GM18498 (cell line): ENCODE measurements around the gene MMP24OS.
"Not testable (repeated sequence)": the region's sequence is repeated elsewhere in the genome, so short reads cannot be mapped to it uniquely, and the experiment has no call there.

Source experiments
- ATAC-seq: cut with Tn5 transposase; IDR thresholded peaks from one replicate; pipeline ENCODE4 v1.9.1; 2021; ENCODE audit warnings: mild to moderate bottlenecking, moderate library complexity; ENCODE audit not compliant: unreplicated experiment

Gene MMP24OS

DNA sequence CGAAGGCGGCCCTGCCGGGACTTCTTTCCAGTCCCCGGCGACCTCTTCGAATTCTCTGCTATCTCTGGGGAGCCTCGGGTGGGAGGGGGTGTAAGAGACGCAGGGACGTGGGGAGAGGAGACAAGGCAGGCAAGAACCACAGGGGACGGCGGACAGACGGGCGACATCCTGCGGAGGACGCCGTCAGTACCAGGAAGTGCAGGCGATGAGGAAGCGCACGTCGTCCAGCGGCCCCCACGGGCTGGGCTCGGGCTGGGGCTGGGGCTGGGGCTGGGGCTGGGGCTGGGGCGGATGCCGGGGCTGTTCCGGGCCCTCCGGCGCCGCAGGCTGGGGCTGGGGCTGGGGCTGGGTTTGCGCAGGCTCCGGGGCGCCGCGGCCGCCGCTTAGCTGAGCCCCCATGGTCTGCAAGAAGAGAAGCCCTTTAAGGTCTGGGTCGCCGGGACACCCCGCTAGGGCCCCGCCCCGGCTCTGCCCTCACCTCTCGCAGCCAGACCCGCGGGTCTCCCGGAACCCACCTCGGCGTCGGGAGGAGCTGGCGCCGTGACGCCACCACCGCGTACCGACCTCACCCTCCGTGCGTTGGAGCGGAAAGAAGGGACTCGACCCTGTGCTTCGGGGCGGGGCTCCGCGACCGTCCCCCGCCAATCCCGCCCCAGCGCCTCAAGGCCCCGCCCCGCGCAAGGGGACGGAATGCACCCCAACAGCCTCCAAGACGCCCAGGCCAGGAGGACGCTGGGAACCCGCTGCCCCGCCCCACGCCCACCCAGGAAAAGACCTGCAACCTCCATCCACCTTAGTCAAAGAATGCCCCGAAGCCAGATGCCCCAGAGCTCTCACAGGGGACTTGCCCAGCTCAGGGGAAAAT, at the start of gene MMP24OS:
Gene MMP24OS (minus strand): TSS at position 592 of the 865 bp plus-strand sequence. CDS start 193 bp downstream, at position 399.
- ATAC-seq, result peak; percentile 85

DNA sequence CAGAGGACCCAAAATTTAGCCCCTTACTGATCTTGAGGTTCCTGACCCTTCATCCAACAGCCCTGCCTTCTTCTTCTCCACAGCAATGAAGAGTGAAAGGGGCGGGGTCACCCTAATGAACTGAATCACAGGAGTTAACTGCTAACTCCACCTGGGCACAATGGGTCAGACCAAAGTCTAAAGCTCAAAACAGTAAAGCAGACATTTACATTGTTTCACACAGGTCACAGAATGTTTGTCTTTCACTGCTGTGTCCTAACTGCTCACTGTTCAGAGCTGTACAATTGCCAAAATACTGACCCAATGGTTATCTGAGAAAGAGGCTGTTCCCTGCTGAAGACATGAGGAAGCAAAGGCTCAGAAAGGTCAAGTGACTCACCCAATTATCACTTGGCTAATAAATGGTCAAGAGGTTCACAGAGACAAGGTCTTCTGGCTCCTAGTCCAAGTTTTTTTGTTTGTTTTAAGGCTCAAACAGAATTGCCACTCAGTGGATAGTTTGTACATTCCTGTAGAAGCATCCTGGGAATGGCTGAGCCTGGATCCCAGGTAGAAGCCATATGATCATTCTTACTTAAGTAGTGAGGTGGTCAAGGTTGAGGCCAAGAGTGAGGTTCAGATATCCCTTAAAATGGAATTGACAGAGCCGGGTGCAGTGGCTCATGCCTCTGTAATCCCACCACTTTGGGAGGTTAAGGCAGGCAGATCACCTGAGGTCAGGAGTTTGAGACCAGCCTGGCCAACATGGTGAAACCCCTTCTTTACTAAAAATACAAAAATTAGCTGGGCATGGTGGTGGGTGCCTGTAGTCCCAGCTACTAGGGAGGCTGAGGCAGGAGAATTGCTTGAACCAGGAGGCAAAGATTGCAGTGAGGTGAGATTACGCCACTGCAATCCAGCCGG, 49.4 kb upstream of the MMP24OS start:
- no peak for ATAC-seq

DNA sequence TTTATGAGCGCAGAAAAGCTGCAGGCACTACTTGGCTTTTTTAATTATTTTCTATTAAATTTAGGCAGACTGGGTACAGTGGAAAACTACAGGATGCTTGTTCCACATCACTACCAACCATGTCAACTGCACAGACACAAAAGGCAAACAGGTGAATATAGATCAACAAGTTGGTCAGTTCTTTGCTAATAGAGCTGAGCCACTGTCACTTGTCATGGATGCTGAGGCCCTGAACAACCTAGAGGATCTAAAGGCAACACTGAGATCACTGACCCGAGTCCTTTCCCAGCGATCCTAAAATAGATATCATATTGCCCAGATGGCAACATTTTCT, 48.8 kb upstream of the MMP24OS start:
- ATAC-seq, result no peak

DNA sequence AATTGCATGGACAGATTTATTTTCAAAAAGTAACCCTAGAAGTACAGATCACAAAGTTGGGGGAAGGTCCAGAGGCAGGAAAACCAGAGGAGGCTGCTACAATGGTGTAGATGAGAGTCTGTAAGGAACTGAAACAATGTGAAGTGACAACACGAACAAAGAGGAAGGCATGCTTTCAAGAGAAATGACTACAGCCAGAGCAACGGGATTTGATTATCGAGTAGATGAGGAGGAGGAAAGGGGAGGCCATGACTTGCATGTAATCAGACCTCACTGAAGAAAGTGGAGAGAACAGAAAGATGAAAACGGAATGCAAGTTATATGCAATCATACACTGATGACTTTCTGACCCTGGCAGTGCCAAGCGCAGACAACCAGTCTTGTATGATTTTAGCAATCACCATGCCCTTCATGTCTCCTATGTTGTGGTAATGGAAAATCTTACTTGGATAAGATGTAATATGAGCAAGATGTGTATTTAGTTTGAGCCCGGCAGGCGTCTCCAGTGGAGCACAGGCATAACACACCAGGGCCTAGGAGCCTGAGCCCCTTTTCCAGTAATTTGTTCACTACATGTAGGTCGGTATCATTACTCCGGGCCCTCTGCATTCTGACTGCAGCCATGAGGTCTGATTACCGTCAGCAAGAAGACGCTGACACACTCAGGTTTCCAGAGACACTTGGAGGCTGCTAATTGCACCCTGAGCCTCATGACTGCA, 48.3 kb upstream of the MMP24OS start:
- ATAC-seq, result no peak

DNA sequence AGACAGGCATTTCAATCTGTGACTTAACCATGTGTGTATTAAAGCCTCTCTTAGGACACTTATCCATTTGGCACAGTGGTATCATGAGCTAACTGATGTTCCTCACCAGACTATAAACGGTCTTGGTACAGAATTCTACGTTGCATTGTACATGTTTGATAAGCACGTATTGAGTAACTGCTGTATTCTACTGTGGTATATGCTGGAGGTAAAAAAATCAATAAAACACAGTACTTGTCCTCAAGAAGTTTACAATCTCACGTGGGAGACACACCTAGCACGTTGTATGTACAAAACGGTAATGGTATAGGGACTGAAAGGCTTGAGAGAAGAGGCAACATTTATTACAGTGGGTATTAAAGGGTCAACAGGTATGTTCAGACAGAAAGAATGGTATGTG, 47.5 kb upstream of the MMP24OS start:
- ATAC-seq, result no peak

DNA sequence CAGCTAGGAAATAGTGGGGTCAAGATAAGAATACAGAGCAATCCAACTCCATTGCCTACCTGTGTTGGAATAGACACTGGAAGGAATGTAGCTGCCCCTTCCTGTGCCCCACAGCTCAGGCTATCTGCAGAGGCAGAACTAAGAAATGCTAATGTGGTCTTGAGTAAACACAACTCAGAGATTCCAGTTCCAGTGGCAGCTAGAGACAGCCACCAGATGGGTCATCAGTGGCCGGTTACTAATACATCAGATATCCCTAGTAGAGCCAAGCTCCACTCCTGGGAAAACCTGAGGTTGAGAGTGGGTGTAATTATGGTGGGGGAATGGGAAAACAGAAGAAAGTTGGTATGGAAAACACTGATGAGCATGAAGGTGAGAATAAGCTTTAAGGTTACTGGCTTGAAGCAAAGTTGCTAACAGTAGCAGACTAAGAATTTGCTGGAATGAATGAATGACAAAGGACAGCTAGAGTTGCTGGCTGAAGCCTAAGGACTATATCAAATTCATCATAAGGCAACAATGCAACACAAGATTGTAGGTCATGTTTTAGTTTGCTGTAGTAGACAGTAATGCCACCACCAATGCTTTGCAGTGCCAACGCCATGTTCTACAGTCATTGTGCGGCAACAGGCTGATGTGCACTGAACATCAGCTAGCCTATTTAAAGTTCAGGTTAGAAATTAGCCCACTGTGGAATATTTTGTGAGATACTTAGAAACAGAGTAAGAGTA, 42.6 kb upstream of the MMP24OS start:
- ATAC-seq, result no peak

DNA sequence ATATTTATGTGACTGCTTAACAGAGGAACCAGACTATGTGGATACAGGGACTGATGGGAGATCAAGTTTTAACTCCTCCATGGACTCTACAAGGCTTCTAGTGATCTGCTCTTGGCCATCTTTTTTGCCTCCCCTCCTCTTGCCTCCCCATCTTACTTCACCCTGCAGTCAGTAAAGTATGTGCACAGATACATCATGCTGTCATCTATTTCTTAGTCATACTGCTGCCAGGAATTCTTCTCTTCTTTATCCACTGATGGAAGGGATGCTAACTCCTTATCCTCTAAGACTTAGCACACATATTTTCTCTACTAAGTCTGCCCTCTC, 41.9 kb upstream of the MMP24OS start:
- no peak for ATAC-seq

DNA sequence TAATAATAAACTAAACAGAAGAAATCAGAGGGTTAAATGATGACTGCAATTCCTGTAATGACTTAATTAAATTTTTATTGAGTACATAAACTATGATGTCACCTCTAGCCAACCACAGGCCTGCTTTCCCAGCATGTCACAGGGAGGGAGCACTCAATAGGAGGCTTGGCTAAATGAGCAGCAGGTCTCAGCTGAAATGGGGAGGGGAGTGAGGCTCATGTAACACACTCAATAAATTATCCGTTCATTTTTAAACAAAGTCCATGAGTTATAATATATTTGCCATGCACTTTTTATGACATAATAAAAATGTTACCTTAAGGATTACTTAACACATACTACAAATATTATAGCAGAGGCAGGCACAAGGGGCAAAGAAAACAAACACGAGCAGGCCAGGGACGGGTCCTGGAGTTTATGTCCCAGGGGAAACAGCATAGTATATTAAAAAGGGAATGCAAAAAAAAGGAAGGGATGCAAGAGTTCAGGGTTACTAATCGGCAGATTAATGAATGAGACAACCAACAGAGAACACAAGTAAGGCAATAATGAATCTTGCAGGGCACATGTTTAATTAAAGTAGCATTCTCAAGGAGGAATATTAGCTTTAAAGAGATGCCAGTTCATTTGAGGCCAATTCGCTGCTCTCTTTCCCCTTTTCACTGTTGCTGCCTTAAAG, 41.4 kb upstream of the MMP24OS start:
- ATAC-seq, result no peak

DNA sequence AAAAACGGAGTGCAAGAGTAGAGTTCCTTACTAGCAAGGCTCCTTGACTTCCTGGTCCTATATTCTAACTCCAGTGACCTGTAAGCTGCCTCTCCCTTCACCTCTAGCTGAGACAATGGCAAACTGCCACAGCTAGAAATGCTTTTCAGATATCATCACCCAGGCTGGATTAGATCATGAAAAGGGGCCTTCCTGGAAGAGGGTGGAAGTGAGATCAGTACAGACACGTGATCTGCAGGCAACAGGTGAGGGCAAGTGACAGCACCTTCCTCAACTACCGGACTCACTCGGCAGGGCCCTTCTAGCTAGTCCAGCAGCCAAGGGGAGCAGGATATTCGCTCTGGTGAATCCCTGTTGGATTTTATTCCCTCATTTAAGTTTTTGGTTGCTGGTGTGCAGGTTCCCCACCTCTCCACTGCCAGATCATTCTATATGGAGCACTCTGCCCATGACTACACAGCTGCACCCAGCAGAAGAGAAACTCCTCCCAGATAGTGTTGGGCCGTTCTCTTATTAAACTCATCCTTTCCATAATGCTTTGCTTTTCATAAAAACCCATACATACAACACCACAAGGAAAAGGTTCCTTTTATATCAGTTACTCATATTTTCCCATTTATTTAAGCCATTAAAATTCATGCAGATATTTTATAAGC, 40.7 kb upstream of the MMP24OS start:
- ATAC-seq, result no peak

DNA sequence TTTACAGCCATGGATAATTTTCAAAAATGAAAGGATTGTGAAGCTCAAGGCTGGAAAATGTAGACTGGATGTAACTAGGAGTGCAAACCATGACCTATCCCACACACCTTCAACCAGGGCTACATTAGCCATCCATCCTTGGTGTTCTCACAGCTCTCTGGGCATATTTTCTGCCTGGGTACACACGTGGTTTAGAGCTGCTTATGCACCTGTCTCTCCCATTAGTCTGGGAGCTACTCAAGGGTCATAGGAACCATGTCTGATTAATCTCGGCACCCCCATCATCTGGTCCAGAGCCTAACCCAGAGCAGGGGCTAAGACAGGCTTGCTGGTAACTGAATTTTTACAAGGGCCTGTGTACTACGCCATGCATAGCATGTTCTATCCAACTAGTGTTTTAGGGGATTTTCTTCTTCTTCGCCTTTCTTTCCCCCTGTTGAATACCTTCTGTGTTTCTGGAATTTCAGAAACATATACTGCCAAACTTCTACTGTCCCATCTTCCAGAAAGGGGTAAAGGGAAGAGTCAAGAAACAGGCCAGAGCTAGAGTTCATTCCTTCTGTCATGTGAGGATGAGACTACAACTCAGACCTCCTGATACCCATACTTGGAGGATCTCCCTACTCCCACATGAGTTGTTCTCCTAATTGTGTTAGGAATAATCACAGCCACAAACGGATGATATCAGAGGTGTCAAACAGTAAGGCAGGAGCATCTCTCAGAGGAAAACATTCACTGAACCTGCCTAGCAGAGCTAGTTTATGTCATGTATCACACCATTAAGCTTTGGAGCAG, 39.7 kb upstream of the MMP24OS start:
- no peak for ATAC-seq

DNA sequence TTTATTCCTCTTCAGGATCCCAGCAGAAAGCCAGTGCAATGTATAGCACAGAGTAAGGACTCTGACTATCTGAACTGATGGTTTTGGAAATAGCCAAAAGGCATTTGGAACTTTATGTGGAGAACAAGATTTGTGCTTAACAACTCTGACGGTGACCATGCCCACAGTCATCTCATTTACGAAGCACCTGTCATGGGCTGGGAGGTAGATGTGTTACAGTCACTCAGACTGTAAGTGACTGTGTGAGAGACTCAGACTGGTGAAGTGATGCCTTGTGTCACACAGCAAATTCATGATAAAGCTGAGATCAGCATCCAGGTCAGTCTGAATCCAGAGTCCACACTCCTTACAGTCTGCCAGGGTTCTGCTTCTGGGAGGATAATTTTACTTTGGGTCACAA, 38.2 kb upstream of the MMP24OS start:
- ATAC-seq, result no peak

DNA sequence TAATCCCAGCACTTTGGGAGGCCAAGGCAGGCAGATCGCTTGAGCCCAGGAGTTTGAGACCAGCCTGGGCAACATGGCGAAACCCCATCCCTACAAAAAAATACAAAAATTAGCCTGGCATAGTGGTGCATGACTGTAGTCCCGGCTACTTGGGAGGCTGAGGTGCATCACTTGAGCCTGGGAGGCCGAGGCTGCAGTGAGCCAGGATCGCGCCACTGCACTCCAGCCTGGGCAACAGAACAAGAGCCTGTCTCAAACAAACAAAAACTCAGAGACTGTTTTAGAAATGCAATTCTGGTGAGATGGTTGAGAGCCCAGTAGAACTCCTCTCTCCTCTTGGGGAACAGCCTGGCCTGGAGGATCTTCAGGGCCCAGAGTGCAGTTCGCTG, 37.7 kb upstream of the MMP24OS start:
- not testable (repeated sequence) for ATAC-seq

DNA sequence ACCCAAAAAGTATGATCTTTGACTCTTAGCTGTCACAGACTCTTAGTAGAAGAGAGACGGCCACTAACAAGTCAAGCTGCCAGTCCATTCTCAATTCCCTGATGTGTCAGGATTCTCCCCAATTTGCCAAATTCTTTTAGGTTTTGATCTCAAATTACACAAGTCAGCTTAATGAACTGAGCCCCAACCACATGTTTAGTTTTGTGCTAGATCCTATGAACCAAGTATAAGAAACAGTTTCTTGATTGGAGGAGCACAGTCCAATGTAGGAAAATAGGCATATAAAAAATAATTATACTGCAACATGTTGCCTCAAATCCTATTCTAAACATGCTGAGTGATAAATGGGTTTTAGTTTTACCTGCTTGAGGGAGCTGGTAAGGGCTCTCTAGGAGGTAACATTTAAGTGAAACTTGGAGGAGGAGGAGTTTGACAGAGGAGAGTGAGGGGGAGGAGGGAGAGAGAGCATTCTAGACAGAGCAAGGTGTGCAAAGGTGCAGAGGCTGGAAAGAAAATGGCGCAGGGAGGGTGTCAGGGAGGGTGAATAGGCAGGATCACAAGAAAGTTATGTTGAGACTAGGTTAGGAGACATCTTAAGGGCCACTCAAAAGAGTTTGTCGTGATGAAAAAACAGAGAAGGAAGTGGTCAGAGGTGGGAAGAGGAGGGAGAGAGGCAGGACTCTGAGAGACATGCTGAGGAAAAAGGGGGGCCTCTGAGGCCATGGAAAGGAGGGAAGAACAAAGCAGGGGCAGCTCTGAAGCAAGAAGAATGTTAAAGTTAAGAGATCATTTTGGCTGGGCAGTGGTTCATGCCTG, 37.1 kb upstream of the MMP24OS start:
- no peak for ATAC-seq

DNA sequence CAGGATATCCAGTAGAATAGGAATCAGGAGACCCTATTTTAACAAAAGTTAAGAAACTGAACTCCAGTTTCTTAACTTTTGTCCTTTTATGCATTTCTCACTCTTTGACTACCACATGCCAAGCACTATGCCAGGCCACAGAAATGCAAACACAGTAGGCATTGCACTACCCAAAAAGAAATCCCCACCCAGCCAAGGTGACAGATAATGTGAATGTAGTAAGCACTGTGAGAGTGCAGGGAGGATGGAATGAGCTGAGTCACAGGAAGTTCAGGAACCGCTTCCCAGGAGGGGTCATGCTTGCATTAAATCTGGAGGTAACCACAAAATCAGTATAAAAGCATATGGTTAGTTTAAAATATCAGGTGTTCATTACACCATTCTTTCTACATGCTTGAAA, 34.4 kb upstream of the MMP24OS start:
- ATAC-seq, result no peak

DNA sequence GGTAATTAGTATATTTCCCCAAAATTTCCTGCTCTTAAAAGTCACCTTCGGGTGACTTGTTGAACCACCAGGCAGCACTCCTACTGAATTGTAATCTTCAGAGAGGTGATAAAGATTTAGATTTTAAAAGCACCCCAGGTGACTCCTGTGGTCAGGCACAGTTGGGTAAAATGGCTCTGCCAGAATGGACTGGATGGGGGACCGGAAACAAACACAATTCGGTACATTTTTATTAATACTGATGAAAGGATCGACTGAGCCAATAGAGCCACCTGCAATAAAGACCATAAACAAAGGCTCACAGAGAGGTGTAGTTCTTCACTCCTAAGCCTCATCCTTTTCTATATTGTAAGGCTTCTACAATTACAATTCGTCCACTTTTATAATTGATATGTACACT, 33.9 kb upstream of the MMP24OS start:
- no peak for ATAC-seq

DNA sequence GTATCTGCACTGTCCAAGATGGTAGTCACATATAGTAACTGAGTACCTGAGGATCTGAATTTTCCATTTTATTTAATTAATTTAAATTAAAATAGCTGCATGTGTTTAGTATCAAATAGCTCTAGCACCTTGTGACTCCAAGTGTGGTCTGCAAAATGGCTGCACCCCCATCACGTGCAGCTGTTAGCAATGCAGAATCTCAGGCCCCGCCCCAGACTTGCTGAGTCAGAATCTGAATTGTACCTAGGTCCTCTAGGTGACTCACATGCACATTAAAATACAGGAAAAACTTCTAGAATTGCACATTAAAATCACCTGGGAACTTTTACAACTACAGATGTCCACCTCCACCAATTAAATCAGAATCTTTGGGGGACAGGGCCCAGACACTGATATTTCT, 33.5 kb upstream of the MMP24OS start:
- ATAC-seq, result no peak

DNA sequence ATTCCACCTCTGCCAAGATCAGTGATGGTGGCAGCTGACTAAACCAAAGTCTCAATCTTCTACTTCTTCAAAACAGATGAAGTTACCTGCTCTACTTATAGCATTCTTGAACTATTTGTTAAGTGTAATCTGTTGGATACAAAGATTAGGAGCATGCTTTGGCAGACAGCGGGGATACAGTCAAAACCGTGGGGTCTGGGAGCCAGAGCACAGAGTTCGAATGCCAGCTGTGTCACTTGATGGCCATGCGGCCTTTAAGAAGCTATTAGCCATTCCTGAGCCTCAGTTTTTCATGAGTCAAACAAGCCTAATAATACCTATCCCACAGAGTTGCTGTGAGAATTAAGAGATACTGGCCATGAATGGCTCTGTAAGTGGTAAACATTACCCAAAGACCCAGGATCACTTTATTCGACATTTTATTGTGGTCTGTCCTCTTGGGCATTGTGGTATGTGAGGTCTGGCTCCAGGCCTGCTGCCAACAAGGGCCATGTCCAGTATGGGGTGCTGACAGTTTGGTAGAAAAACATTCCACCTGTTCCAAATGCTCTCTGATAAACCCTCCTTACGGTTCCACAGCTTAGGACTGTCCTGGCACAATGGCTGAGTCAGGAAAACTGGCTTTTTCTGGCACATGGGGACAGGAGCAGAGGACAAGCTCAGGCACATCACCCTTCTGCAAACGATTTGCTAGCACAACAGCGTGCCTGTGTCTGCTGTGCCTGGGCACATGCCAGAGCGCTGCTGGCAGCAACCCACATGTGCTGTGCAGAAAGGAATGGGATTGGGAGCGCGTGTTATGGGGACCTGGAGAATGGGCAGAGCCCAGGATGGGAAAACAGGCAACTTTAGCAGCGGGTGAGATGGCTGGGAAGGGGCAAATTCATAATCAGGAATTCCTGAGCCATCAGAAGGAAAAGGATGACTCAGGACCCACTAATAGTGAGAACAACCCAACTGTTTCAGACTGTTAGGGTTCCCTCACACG, 30.0 kb upstream of the MMP24OS start:
- no peak for ATAC-seq
